ENCODE data around the gene TUBB4B.
"Not testable (repeated sequence)": the region's sequence is repeated elsewhere in the genome, so short reads cannot be mapped to it uniquely, and the experiment has no call there.

Gene TUBB4B

GRCh38 chr9:137253717-137254623 is 12.9 kb downstream of the TUBB4B start:
- DNase-seq: no peak

GRCh38 chr9:137254624-137255447 is 13.7 kb downstream of the TUBB4B start, which contains the start of gene NELFB:
NELFB (plus strand) TSS chr9:137255327.
- DNase-seq: peak; percentile 99

- no peak for DNase-seq
These were observed 14.5 kb downstream of the TUBB4B start for GRCh38 chr9:137255448-137256114.

- DNase-seq: no peak
These were observed 15.3 kb downstream of the TUBB4B start for GRCh38 chr9:137256362-137256761.

GRCh38 chr9:137256856-137257255 is 15.8 kb downstream of the TUBB4B start:
- DNase-seq: no peak

GRCh38 chr9:137262173-137262908 is 21.3 kb downstream of the TUBB4B start:
- not testable (repeated sequence) for DNase-seq

GRCh38 chr9:137262909-137263285 is 21.8 kb downstream of the TUBB4B start:
- no peak for DNase-seq

GRCh38 chr9:137263506-137263905 is 22.4 kb downstream of the TUBB4B start:
- DNase-seq: no peak

- DNase-seq: no peak
These were observed 23.0 kb downstream of the TUBB4B start for GRCh38 chr9:137264067-137264466.

- no peak for DNase-seq
These were observed 24.5 kb downstream of the TUBB4B start for GRCh38 chr9:137265496-137266161.

GRCh38 chr9:137266162-137266527 is 25.1 kb downstream of the TUBB4B start:
- no peak for DNase-seq

GRCh38 chr9:137266585-137267453 is 25.7 kb downstream of the TUBB4B start:
- no peak for DNase-seq

GRCh38 chr9:137267933-137268355 is 26.9 kb downstream of the TUBB4B start:
- no peak for DNase-seq

- no peak for DNase-seq
These were observed 27.6 kb downstream of the TUBB4B start for GRCh38 chr9:137268538-137269201.

GRCh38 chr9:137269231-137269772 is 28.2 kb downstream of the TUBB4B start:
- no peak for DNase-seq

GRCh38 chr9:137270929-137271695 is 30.0 kb downstream of the TUBB4B start:
- no peak for DNase-seq

- no peak for DNase-seq
These were observed 30.6 kb downstream of the TUBB4B start for GRCh38 chr9:137271696-137272076.

GRCh38 chr9:137272241-137273094 is 31.4 kb downstream of the TUBB4B start:
- no peak for DNase-seq

Data from stimulated activated CD8-positive, alpha-beta memory T cell treated with anti-CD3 and anti-CD28 coated beads, Interleukin-4, amount 100 ng/mL, for 48 hours (primary cell).